HEK293T (cell line): ENCODE measurements around the gene ALDOC.

Experiments
- CTBP1 ChIP-seq: fragments of 450-650 bp; IDR thresholded peaks from 2 replicates; pipeline ENCODE4 v1.6.1; 2016; ENCODE audit warnings: borderline replicate concordance
- FOXM1 ChIP-seq: fragments of 450-650 bp; IDR thresholded peaks from 2 replicates; pipeline ENCODE4 v1.6.1; 2017; ENCODE audit warnings: mild to moderate bottlenecking, borderline replicate concordance
- L3MBTL2 ChIP-seq: fragments of 450-650 bp; conservative IDR thresholded peaks from 2 replicates; pipeline ENCODE4 v1.6.1; 2016; ENCODE audit warnings: mild to moderate bottlenecking

DNA sequence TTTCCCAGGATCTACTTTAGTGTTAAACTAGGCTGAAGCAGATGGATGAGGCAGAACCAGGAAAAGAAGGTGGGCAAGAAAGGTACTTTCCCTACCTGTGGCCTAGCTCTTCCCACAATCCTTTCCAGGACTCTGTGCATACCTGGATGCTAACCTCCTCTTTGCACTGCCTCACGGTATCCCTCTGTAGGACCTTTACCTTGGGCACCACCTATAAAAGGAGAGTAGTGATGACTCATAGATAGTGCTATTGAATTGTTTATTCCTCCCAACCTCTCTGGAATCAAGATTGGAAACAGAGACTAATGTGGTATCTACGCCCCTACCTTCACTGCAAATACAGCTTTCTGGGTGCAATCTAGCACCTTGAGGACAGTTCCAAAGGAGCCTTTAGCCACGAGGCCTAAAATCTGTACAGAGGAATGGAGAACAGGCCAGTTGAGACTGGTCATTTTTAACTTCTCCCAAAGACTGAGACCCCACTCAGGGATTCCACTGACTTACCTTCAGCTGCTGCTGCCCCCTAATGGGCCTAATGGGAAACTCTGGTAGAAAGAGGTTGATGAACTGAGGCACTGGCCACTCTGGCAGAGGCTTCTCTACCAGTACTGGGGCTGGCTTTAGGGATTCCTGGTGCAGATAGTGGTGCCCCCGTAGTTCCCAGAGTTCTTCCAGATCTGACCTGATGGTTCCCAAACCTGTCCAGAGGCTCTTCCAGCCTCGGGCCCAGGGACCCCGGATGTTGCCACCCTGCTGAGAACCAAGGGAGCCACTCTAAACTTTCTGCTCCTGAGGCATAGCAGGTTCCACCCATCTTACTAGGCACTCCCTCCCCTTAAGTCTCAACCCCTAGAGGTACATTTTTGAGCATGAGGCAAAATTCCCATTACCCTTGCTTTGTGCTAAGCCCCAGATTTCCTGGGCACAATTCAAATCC is 36.5 kb upstream of the ALDOC start:
- no peak for TF ChIP-seq L3MBTL2
- no peak for TF ChIP-seq FOXM1
- TF ChIP-seq CTBP1: no peak
